CD14-positive monocyte (primary cell): ENCODE results near the gene CCDC197. TPM values are rescaled to one million over a fixed set of nuclear protein-coding genes. Genes with fewer than 3 reads are reported as not detected.

Source experiments
- DNase-seq, 3 donors: peaks; one replicate each; pipeline ENCODE4 v3.0.0-alpha.2; 2011 to 2022
- H2AFZ ChIP-seq: 2 replicates; pipeline ENCODE4 v1.6.0; 2012; ENCODE audit warnings: mild to moderate bottlenecking, low read depth, low read length, inconsistent platforms; ENCODE audit not compliant: insufficient read depth, poor library complexity, severe bottlenecking
- H3K27ac ChIP-seq, 2 donors: 1 replicate in 1 of 2; 2 replicates in 1 of 2; pipeline ENCODE4 v1.5.1; 2012 to 2013; ENCODE audit warnings: low read length in 2 of 2, control low read depth in 1 of 2, inconsistent platforms in 1 of 2, low read depth in 1 of 2, mild to moderate bottlenecking in 1 of 2
- H3K27me3 ChIP-seq, 2 donors: one replicate each; pipeline versions ENCODE4 v1.6.0 to v1.6.1; 2011 to 2013; ENCODE audit warnings: low read length in 2 of 2; ENCODE audit not compliant: control insufficient read depth in 2 of 2, insufficient read depth in 2 of 2
- H3K36me3 ChIP-seq, 2 donors: replicated peaks in 1 of 2; 1 replicate in 1 of 2; 2 replicates in 1 of 2; pipeline versions ENCODE4 v1.5.1 to v1.6.1; 2012 to 2013; ENCODE audit warnings: low read length in 2 of 2, control low read depth in 1 of 2, inconsistent platforms in 1 of 2, mild to moderate bottlenecking in 1 of 2; ENCODE audit not compliant: insufficient read depth in 2 of 2, control insufficient read depth in 1 of 2
- H3K4me1 ChIP-seq, 2 donors: 1 replicate in 1 of 2; 2 replicates in 1 of 2; pipeline versions ENCODE4 v1.5.1 to v1.6.1; 2012 to 2013; ENCODE audit warnings: low read length in 2 of 2, control low read depth in 1 of 2, inconsistent platforms in 1 of 2, mild to moderate bottlenecking in 1 of 2, moderate library complexity in 1 of 2; ENCODE audit not compliant: insufficient read depth in 2 of 2, control insufficient read depth in 1 of 2
- H3K4me2 ChIP-seq: replicated peaks from 2 replicates; pipeline ENCODE3; 2012; ENCODE audit warnings: low read length, moderate library complexity, mild to moderate bottlenecking; ENCODE audit not compliant: poor library complexity, severe bottlenecking; ENCODE audit errors: extremely low read depth
- H3K4me3 ChIP-seq, 3 experiments: fragments of 200-600 bp in 1 of 3; sonication (generic) in 1 of 3; replicated peaks in 1 of 3; 1 replicate in 2 of 3; 2 replicates in 1 of 3; pipeline ENCODE4 v1.5.1; 2011 to 2013; ENCODE audit warnings: low read length in 3 of 3, mild to moderate bottlenecking in 3 of 3, control low read depth in 2 of 3, low read depth in 2 of 3, inconsistent platforms in 1 of 3, moderate library complexity in 1 of 3
- H3K79me2 ChIP-seq: 2 replicates; pipeline ENCODE4 v1.6.0; 2012; ENCODE audit warnings: mild to moderate bottlenecking, control low read depth, inconsistent platforms, low read length, moderate library complexity; ENCODE audit not compliant: insufficient read depth
- H3K9ac ChIP-seq: 2 replicates; pipeline ENCODE4 v1.6.0; 2017; ENCODE audit warnings: low read length, mild to moderate bottlenecking; ENCODE audit not compliant: insufficient read depth, poor library complexity, severe bottlenecking
- H3K9me3 ChIP-seq, 2 donors: replicated peaks in 1 of 2; 1 replicate in 1 of 2; 2 replicates in 1 of 2; pipeline versions ENCODE4 v1.5.1 to v1.6.1; 2012 to 2013; ENCODE audit warnings: low read length in 2 of 2, control low read depth in 1 of 2; ENCODE audit not compliant: control insufficient read depth in 1 of 2, insufficient read depth in 1 of 2
- H4K20me1 ChIP-seq: 2 replicates; pipeline ENCODE4 v1.6.0; 2012; ENCODE audit warnings: mild to moderate bottlenecking, low read length, control low read depth, moderate library complexity; ENCODE audit not compliant: insufficient read depth
- H3K27ac Mint-ChIP-seq, 7 donors: one replicate each; pipeline ENCODE4 v1.8.0; 2020; ENCODE audit warnings: mild to moderate bottlenecking in 7 of 7, mixed read lengths in 7 of 7, moderate library complexity in 6 of 7, inconsistent platforms in 2 of 7
- H3K27me3 Mint-ChIP-seq, 3 donors: one replicate each; pipeline ENCODE4 v1.8.0; 2021 to 2022; ENCODE audit warnings: low read depth in 3 of 3, mild to moderate bottlenecking in 3 of 3, mixed read lengths in 3 of 3, moderate library complexity in 3 of 3, inconsistent platforms in 1 of 3
- H3K36me3 Mint-ChIP-seq, 2 donors: one replicate each; pipeline ENCODE4 v1.8.0; 2020; ENCODE audit warnings: mixed read lengths in 2 of 2, inconsistent platforms in 1 of 2, mild to moderate bottlenecking in 1 of 2
- H3K4me1 Mint-ChIP-seq: one replicate; pipeline ENCODE4 v1.8.0; 2020; ENCODE audit warnings: mild to moderate bottlenecking, mixed read lengths
- H3K4me3 Mint-ChIP-seq, 2 donors: one replicate each; pipeline ENCODE4 v1.8.0; 2020; ENCODE audit warnings: mild to moderate bottlenecking in 2 of 2, mixed read lengths in 2 of 2, moderate library complexity in 1 of 2
- H3K9me3 Mint-ChIP-seq, 7 donors: one replicate each; pipeline ENCODE4 v1.8.0; 2020 to 2022; ENCODE audit warnings: mixed read lengths in 7 of 7, mild to moderate bottlenecking in 6 of 7, moderate library complexity in 6 of 7, inconsistent platforms in 2 of 7
- WGBS: methylation state at CpG from one replicate; pipeline ENCODE4 v1.1.5; 2013; ENCODE audit warnings: missing lambda C conversion rate; ENCODE audit not compliant: insufficient coverage; 5-methylcytosine and 5-hydroxymethylcytosine counted together
- intact Hi-C, 2 donors: fragments of 100-400 bp; cut with micrococcal nuclease; formaldehyde crosslinking; loops; one replicate each; pipeline versions ENCODE4 v1.15.0 to v1.15.1; 2023
- polyA plus RNA-seq, 3 donors: library from polyadenylated mRNA; depleted of rRNA in 1 of 3; unstranded in 2 of 3; stranded (reverse) in 1 of 3; fragments of 300-500 nt in 2 of 3; fragments of >200 nt in 1 of 3; fragmentation: Illumina TruSeq in 2 of 3; gene quantifications; 1 replicate in 2 of 3; 2 replicates in 1 of 3; pipeline ENCODE4 v1.2.3, GENCODE V29; 2012 to 2021
- TF ChIP-seq, protein P1 (sequence below): fragments of 200-600 bp; IDR thresholded peaks from one replicate; pipeline ENCODE4 v1.8.0; 2022; ENCODE audit warnings: antibody characterized with exemption, mild to moderate bottlenecking

Gene CCDC197
- polyA plus RNA-seq, 3 donors, result not detected

DNA sequence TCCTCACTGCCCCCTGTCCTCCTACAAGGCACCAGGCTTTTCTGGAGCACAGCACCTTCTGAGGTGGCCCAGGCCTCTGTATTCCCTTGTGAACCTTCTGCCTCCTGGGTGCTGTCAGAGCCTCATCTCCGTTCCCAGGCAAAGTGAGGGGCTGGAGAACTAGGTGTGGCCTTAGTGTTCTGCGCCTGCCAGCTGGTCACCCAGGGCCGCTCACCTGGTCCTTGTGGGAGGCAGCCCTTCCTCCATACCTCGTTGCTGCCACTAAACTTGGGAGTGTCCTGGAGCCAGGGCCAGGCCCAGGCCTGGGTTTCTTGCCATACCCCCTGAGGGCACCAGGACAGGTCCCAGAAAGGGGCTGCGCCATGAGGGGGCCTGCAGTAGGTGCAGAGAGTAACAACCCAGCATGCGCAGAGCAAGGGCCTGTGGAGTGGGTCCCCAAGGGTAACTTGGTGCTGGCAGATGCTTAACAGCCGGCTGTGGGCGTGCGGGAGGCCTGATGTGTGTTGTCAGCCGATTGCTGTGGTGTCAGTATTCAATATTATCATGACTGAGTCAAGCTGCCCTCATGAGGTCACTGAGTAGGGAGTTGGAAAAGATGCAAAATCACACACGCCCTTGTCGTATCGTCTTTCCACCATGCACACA, 46.1 kb downstream of the CCDC197 start:
- Histone ChIP-seq H4K20me1 (no peaks in the 10 kb centered on the region), H3K4me3 (no peak overlapping the region), H2AFZ (no peak overlapping the region), H3K4me1 (no peaks in the 10 kb centered on the region), H3K27ac (no peak overlapping the region), H3K27me3 (no peaks in the 10 kb centered on the region), H3K9me3 (no peaks in the 10 kb centered on the region), H3K9ac (no peak overlapping the region), H3K4me2 (no peak overlapping the region), H3K36me3 (peaks cover 23 to 47% of the 10 kb centered on the region in 2 donors), H3K79me2 (no peaks in the 10 kb centered on the region)
- Mint-ChIP-seq H3K27ac (peak overlapping the region in 2 of 7 donors; percentile 65 to 76), H3K9me3 (no peaks in the 10 kb centered on the region), H3K27me3 (peaks cover 0 to 1% (median 0%) of the 10 kb centered on the region in 3 donors), H3K36me3 (peaks cover 36 to 46% of the 10 kb centered on the region in 2 donors), H3K4me3 (no peak overlapping the region), H3K4me1 (no peaks in the 10 kb centered on the region)
- DNase-seq, result no peak
- WGBS, result 97% methylated on average over 9 of the region's 13 CpGs
- TF ChIP-seq, protein P1, sequence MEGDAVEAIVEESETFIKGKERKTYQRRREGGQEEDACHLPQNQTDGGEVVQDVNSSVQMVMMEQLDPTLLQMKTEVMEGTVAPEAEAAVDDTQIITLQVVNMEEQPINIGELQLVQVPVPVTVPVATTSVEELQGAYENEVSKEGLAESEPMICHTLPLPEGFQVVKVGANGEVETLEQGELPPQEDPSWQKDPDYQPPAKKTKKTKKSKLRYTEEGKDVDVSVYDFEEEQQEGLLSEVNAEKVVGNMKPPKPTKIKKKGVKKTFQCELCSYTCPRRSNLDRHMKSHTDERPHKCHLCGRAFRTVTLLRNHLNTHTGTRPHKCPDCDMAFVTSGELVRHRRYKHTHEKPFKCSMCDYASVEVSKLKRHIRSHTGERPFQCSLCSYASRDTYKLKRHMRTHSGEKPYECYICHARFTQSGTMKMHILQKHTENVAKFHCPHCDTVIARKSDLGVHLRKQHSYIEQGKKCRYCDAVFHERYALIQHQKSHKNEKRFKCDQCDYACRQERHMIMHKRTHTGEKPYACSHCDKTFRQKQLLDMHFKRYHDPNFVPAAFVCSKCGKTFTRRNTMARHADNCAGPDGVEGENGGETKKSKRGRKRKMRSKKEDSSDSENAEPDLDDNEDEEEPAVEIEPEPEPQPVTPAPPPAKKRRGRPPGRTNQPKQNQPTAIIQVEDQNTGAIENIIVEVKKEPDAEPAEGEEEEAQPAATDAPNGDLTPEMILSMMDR, result no peak
- intact Hi-C loops, result no loop called here

DNA sequence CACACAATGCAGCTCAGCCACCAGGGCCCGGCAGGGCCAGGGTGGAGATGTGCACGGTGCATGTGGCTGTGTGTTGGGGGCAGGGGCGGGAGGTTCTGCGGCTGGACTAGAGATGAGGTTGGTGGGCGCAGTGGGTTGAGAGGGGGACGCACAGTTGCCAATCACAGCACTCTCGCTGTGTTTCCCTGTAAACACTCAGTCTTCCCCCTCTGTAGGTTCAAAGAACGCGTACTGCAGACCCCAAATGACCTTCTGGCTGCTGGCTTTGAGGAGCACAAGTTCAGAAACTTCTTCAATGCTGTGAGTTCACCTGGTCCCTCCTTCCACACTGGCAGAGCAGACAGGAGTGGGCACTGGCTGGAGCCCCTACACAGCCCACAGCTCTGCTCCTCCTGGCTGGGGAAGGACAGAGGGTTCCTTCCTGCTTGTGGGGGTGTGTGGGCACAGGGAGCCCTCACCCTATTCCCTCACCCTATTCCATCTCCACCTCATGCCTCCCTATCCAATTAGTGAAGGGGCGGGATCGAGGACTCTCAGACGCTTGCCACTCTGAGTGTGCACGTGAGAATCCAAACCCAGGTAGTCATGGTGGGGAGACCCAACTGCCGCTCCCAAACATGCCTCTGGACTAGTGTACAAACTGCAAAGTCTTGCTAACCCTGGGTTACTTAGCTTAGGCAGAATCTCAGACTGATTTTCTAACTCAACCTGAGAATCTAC, 46.8 kb downstream of the CCDC197 start:
- Histone ChIP-seq H3K27ac (no peak overlapping the region), H4K20me1 (no peaks in the 10 kb centered on the region), H3K4me2 (no peak overlapping the region), H3K27me3 (no peaks in the 10 kb centered on the region), H2AFZ (no peak overlapping the region), H3K36me3 (peaks cover 30 to 54% of the 10 kb centered on the region in 2 donors), H3K79me2 (no peaks in the 10 kb centered on the region), H3K9ac (no peak overlapping the region), H3K4me3 (no peak overlapping the region), H3K9me3 (no peaks in the 10 kb centered on the region), H3K4me1 (no peaks in the 10 kb centered on the region)
- H3K4me3 Mint-ChIP-seq, result no peak overlapping the region
- 97% methylated on average over 11 of the region's 14 CpGs for WGBS
- H3K27ac Mint-ChIP-seq, result peak overlapping the region in 1 of 7 donors; percentile 70
- peaks cover 0 to 1% (median 0%) of the 10 kb centered on the region in 3 donors for H3K27me3 Mint-ChIP-seq
- intact Hi-C loops, result no loop called here
- peaks cover 42 to 52% of the 10 kb centered on the region in 2 donors for H3K36me3 Mint-ChIP-seq
- H3K4me1 Mint-ChIP-seq, result no peaks in the 10 kb centered on the region
- no peak for DNase-seq
- no peaks in the 10 kb centered on the region for H3K9me3 Mint-ChIP-seq
- TF ChIP-seq, protein P1, result no peak
